ENCODE measurements around the gene LAPTM5. TPM values are rescaled to one million over a fixed set of nuclear protein-coding genes. Genes with fewer than 3 reads are reported as not detected.
"Not testable (repeated sequence)": the region's sequence is repeated elsewhere in the genome, so short reads cannot be mapped to it uniquely, and the experiment has no call there.

Gene LAPTM5
- total RNA-seq, 1 donor from 2014 or later: 189 TPM

DNA sequence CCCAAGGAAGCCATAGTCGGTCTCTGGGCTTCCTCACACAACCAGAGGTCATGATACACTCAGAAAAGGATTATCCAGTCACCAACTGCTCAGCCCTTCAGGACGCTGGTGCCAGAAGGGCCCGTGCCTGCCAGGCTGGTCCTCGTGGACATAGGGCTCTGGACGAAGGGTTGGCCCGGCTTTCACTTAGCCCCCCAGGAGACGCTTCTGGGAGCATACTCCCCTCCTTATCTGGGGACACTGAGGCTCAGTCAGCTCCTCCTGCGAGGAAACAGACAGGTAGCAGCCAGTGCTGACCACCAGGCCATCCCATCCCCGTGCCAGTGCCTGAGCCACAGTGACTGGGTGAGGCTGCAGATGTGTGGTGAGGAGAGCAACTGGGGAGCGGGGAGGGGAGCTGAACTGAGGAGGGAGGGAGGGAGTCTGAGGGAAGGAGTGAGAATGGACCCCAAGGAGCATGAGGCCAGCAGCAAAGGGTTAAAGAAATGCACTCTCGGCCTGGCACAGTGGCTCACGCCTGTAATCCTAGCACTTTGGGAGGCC lies 17.9 kb upstream of the LAPTM5 start:
- no peaks in the 10 kb centered on the region for H3K36me3 Mint-ChIP-seq (ENCODE audit: low read depth)
- H3K27ac Mint-ChIP-seq: no peak overlapping the region
- intact Hi-C loops (cut with micrococcal nuclease): no loop called here
- DNase-seq (ENCODE audit: low spot score): no peak
- no peak overlapping the region for H3K4me3 Mint-ChIP-seq (ENCODE audit: low read depth)
- H3K4me1 Mint-ChIP-seq (ENCODE audit: low read depth): peaks cover 15% of the 10 kb centered on the region
- no peaks in the 10 kb centered on the region for H3K9me3 Mint-ChIP-seq
- H3K27me3 Mint-ChIP-seq (ENCODE audit: low read depth): peaks cover 2% of the 10 kb centered on the region

DNA sequence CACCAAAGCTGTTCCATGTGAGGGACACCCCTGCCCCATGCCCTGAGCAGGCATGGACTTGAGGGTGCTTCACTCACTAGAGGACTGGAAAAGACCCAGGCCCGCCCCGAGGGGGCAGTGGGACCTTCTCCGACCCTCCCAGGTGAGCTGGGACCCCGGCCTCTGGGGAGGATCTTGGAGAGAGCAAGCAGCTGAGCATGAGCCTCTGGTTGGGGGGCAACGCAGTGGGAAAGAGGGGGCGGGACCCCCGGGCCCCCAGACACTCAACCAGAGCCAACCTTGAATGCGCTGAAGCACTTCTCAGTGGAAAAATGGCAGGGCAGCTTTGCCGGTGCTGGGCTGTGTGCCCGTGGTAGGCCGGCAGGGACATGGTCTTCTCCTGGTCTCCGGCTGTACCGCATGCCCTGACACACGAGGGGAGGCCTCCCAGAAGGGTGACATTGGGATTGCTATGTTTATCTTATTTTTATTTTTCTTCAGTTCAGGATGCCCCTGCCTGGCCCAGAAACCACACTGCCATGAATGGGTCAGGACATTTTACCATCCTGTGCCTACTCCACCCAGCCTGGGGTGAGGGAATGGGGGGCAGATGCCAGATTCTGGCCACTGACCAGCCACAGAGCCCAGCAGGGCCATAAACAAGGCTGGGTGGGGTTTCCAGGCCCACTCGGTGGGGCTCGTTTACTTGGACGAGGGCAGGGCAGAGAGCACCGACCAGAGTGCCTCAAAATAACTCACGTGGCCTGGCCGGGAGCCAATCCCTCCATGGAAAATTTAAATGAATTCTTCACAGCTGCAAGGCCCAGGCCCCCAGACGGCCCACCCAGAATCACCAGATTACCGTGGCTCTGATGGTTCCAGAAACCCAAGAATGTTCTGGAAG lies 17.2 kb upstream of the LAPTM5 start:
- no peak overlapping the region for H3K27ac Mint-ChIP-seq
- no peak overlapping the region for H3K4me3 Mint-ChIP-seq (ENCODE audit: low read depth)
- DNase-seq (ENCODE audit: low spot score): no peak
- peaks cover 14% of the 10 kb centered on the region for H3K4me1 Mint-ChIP-seq (ENCODE audit: low read depth)
- peaks cover 2% of the 10 kb centered on the region for H3K27me3 Mint-ChIP-seq (ENCODE audit: low read depth)
- H3K9me3 Mint-ChIP-seq: no peaks in the 10 kb centered on the region
- H3K36me3 Mint-ChIP-seq (ENCODE audit: low read depth): no peaks in the 10 kb centered on the region
- intact Hi-C loops (cut with micrococcal nuclease): no loop called here

DNA sequence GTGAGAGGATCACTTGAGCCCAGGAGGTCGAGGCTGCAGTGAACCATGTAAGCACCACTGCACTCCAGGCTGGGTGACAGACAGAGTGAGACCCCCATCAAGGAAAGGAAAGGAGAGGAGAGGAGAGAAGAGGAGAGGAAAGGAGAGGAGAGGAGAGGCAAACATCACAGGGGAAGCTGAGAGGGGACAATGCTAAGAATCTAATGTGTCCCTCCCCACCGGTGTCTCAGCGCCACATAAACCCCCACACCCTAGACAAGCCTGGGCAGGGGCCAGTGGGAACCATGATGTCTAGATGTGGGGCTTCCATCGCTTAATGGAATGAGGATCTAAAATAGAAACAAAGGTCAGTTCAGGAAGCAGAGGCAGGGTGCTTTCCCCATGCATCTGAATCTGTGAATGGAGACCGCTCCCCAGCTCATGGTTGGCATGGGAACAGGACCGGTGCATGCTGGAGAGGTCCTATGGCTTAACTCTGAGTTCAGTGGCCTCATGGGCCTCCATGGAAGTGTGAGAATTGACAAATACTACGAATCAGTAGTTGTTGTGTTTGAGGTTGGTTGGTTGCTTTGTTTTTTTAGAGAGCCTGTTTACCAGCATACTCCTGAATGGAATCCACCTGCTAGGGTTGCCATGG lies 16.3 kb upstream of the LAPTM5 start:
- intact Hi-C loops (cut with micrococcal nuclease): no loop called here
- DNase-seq (ENCODE audit: low spot score): no peak
- Mint-ChIP-seq H3K9me3 (no peaks in the 10 kb centered on the region), H3K27me3 (ENCODE audit: low read depth) (peaks cover 2% of the 10 kb centered on the region), H3K27ac (no peak overlapping the region), H3K4me3 (ENCODE audit: low read depth) (no peak overlapping the region), H3K4me1 (ENCODE audit: low read depth) (peaks cover 7% of the 10 kb centered on the region), H3K36me3 (ENCODE audit: low read depth) (no peaks in the 10 kb centered on the region)

DNA sequence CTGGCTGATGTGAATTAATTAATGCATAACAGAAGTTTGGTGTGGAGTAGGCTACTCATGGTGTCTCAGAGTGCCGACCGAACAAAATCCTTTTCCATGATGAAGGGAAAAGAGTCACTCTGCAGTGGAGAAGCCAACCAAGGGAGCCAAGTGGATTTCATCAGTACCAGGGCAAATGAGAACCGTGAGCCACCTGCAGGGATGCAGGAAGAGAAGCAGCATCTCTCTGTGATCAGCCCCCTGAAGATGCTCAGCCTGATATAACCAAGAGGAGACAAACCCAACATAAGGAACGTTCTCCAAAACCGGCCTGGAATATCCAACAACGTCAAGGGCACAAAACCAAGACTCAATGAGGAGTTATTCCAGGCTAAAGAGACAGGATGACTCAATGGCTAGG lies 13.4 kb upstream of the LAPTM5 start:
- Mint-ChIP-seq H3K9me3 (no peaks in the 10 kb centered on the region), H3K27ac (no peak overlapping the region), H3K36me3 (ENCODE audit: low read depth) (no peaks in the 10 kb centered on the region), H3K4me3 (ENCODE audit: low read depth) (no peak overlapping the region), H3K4me1 (ENCODE audit: low read depth) (peaks cover 17% of the 10 kb centered on the region), H3K27me3 (ENCODE audit: low read depth) (peaks cover 2% of the 10 kb centered on the region)
- intact Hi-C loops (cut with micrococcal nuclease): no loop called here
- no peak for DNase-seq (ENCODE audit: low spot score)

DNA sequence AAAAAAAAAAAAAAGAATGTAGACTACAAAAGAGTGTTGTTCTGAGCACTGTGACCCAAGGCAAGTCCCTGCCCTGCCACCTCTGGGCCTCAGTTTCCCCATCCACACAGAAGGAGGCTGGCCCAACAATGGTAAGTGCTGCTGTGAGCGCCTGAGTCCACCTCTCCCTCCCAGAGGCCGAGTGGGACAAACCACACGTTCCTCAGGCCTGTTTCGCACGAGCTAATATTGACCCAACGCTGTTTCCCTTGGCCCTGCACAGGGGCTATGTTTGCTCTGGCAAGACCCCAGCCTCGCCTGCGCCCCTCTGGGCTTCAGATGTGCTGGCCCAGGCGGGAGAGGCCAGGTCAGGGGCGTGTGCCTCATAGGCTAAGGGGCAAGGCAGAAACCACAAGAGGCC lies 12.6 kb upstream of the LAPTM5 start:
- Mint-ChIP-seq H3K27ac (no peak overlapping the region), H3K4me3 (ENCODE audit: low read depth) (no peak overlapping the region), H3K27me3 (ENCODE audit: low read depth) (peaks cover 2% of the 10 kb centered on the region), H3K9me3 (no peaks in the 10 kb centered on the region), H3K36me3 (ENCODE audit: low read depth) (no peaks in the 10 kb centered on the region), H3K4me1 (ENCODE audit: low read depth) (peaks cover 24% of the 10 kb centered on the region)
- DNase-seq (ENCODE audit: low spot score): no peak
- intact Hi-C loops (cut with micrococcal nuclease): no loop called here

DNA sequence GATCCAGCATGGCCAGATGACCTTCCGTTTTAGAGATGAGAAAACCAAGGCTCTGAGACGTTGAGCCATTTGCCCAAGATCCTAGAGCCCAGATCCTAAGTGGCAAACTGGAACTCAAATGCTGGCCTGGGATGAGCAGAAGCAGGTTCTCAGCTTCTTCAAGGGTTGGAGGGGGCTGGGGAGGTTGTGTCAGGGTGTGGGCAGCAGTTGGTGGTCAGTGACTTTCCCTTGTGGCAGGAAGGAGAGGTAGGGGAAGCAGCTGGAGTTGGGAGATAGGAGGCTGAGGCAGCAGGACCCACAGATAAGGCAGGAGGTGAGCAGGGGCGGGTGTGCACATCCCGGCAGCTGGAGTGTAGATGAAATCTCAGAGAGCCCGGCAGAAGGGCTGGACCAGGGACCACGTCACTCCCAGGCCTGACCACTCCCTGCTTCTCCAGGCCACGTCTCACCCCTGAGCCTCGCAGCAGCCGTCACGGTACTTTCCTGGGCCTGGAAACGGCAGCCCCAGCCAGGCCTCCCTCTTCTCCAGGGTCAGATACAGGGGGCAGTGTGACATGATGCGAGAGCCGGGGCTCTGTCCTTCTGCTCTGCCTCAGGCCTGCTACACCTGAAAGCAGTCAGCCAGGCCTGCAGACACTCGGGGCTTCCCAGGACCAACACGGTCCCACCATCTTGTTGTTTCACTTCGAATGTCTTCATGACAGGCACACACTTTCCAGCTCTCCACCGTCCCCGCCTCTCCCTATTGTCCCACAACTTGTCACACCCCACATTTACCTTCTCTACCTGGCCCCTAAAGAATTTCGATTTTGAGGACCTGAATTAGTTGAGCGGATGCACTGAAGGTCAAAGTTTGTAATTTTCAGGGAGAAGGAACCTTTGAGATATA lies 11.5 kb upstream of the LAPTM5 start:
- Mint-ChIP-seq H3K4me1 (ENCODE audit: low read depth) (peaks cover 27% of the 10 kb centered on the region), H3K9me3 (no peaks in the 10 kb centered on the region), H3K36me3 (ENCODE audit: low read depth) (no peaks in the 10 kb centered on the region), H3K4me3 (ENCODE audit: low read depth) (no peak overlapping the region), H3K27me3 (ENCODE audit: low read depth) (peaks cover 2% of the 10 kb centered on the region), H3K27ac (no peak overlapping the region)
- intact Hi-C loops (cut with micrococcal nuclease): loop anchor here (5.0 kb wide), 1 partner anchor 37 kb away; no protein-coding TSS in a partner anchor
- DNase-seq (ENCODE audit: low spot score): no peak

DNA sequence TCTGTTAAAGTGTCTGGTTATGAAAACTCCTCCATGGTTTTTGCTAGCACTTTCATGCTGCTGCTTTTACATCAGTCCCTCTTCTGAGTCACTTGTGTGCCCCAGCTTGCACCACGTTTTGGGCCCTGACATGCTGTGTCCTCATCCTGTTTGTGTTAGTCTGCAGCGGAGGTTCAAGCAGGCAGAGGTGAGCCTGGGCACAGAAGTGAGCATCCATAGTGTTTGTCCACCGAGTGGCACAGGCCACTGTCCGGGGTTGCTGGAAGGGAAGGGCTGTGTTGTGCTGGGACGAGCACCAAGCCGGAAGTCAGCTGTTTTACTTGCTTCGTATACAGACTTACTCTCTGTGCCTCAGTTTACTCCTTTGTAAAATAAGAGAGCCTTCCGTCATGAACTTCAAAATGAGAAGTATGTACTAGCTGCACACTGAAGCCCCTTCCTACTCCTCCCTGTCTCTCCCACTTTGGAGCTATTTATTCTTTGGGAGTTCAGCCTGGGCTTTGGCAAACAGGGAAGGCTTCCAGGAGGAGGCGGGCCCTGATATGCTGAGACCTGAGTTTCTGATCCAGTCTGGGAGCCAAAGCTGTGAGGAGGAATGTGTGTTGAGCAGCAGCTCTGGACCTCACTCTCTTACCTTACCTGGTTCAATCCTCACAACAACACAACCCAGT lies 10.7 kb upstream of the LAPTM5 start:
- H3K36me3 Mint-ChIP-seq (ENCODE audit: low read depth): no peaks in the 10 kb centered on the region
- no peak for DNase-seq (ENCODE audit: low spot score)
- H3K4me1 Mint-ChIP-seq (ENCODE audit: low read depth): peaks cover 29% of the 10 kb centered on the region
- H3K27me3 Mint-ChIP-seq (ENCODE audit: low read depth): peaks cover 2% of the 10 kb centered on the region
- H3K4me3 Mint-ChIP-seq (ENCODE audit: low read depth): no peak overlapping the region
- intact Hi-C loops (cut with micrococcal nuclease): loop anchor here (5.0 kb wide), 1 partner anchor 36 kb away; no protein-coding TSS in a partner anchor
- H3K9me3 Mint-ChIP-seq: no peaks in the 10 kb centered on the region
- peak overlapping the region; percentile 40 for H3K27ac Mint-ChIP-seq

DNA sequence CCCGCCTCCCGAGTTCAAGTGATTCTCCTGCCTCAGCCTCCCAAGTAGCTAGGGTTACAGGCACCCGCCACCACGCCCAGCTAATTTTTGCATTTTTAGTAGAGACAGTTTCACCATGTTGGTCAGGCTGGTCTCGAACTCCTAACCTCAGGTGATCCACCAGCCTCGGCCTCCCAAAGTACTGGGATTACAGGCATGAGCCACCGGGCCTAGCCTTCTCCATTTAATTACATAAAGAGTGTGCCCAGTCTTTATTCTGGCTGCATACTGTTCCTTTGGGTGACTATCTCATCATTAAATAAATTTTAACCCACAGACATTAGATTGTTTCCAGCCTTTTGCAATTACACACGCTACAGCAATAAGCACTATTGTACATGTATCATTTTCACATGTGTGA lies 9.4 kb upstream of the LAPTM5 start:
- intact Hi-C loops (cut with micrococcal nuclease): loop anchor here (5.0 kb wide), 1 partner anchor 35 kb away; no protein-coding TSS in a partner anchor
- DNase-seq (ENCODE audit: low spot score); H3K27ac Mint-ChIP-seq; H3K27me3 Mint-ChIP-seq (ENCODE audit: low read depth); H3K36me3 Mint-ChIP-seq (ENCODE audit: low read depth); H3K9me3 Mint-ChIP-seq; H3K4me3 Mint-ChIP-seq (ENCODE audit: low read depth): not testable (repeated sequence)
- H3K4me1 Mint-ChIP-seq (ENCODE audit: low read depth): peaks cover 42% of the 10 kb centered on the region

DNA sequence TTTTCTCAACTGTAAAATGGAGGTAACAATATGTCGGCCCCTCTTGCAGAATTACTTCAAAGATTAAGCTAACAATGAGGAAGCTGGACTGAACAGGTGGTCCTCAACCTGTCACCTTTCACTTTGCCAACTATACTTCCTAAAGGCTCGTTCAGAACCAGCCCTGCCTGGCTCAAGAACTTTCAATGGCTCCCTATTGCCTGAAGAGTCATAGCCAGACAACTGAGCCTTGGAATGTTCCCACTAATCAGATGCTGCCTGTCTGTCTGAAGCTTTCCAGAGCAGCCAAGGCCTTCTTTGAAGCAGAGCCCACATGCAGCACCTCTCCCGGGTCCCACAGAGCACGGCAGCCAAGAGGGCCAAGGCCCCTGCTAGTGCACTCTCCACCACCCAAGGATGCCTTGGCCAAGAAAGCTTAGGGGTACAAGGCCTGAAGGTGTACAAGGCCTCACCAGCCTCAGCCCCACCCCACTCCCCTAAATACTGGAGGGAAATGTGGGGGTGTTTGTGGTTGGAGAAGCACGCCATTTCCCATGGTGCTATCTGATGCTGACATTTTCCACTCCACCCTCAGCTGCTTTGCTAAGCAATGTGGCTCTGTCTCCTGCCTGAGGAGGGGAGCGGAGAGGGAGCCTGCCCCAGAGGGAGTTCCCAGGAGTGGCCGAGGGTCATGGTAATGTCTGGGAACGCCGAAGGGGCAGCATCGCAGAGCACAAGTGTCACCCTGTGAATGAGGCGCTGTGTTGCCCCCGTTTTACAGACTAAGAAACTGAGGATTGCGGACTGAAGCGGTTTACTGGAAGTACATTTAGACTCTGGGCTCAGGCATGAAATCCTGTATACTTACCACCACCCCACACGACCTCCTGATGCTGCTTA lies 8.2 kb upstream of the LAPTM5 start:
- Mint-ChIP-seq H3K4me1 (ENCODE audit: low read depth) (peaks cover 51% of the 10 kb centered on the region), H3K36me3 (ENCODE audit: low read depth) (no peaks in the 10 kb centered on the region), H3K27ac (peak overlapping the region; percentile 88), H3K9me3 (no peaks in the 10 kb centered on the region), H3K27me3 (ENCODE audit: low read depth) (no peaks in the 10 kb centered on the region), H3K4me3 (ENCODE audit: low read depth) (peak overlapping the region; percentile 66)
- no peak for DNase-seq (ENCODE audit: low spot score)
- intact Hi-C loops (cut with micrococcal nuclease): loop anchor here (5.0 kb wide), 1 partner anchor 33 kb away; no protein-coding TSS in a partner anchor

DNA sequence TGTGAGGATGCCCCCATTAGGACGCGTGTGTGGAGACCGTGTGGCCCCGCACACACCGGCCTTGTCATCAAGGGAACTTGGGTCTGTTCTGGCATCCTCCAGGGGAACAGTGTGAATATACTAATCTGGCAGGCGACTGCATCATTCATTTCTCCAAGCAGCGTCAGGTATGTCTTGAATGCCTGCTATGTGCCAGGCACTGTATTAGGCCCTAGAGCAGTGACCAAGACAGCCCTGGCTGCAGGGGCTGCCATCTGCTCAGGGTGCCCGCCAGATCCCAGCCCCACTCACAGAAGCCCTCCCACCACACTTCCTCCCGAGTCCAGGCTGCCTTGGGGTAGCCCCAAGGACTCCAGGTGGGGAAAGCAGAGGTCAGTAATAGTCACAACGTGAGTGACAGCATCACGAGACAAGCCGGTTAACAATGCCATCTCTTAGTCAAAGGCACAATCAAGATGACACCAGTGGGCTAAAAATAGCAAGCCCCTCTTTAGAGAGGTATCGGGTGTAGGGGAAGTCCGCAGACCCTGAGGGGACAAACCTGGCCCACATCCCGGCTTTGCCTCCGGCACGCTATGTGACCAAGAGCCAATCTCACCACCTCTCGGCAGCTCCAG lies 7.5 kb upstream of the LAPTM5 start:
- intact Hi-C loops (cut with micrococcal nuclease): loop anchor here (5.0 kb wide), 1 partner anchor 33 kb away; no protein-coding TSS in a partner anchor
- H3K9me3 Mint-ChIP-seq: no peaks in the 10 kb centered on the region
- peaks cover 57% of the 10 kb centered on the region for H3K4me1 Mint-ChIP-seq (ENCODE audit: low read depth)

DNA sequence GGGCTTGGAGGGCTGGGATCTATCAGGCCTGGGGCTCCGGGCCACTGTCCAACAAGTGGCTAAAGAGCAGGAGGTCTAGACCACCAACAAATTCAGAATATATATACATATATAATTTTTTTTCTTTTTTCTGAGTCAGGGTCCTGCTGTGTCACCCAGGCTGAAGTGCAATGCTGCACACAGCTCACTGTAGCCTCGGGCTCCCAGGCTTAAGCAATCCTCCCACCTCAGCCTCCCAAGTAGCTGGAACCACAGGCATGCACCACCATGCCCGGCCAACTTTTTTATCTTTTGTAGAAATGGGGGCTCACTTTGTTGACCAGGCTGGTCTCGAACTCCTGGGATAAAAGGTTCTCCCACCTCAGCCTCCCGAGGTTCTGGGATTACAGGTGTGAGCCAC lies 6.8 kb upstream of the LAPTM5 start:
- Mint-ChIP-seq H3K4me3 (ENCODE audit: low read depth) (no peak overlapping the region), H3K27ac (peak overlapping the region; percentile 26), H3K9me3 (no peaks in the 10 kb centered on the region), H3K36me3 (ENCODE audit: low read depth) (no peaks in the 10 kb centered on the region), H3K27me3 (ENCODE audit: low read depth) (no peaks in the 10 kb centered on the region), H3K4me1 (ENCODE audit: low read depth) (peaks cover 64% of the 10 kb centered on the region)
- DNase-seq (ENCODE audit: low spot score): no peak
- intact Hi-C loops (cut with micrococcal nuclease): no loop called here

More for the DNA sequence above, 7.5 kb upstream of the LAPTM5 start:
- H3K4me3 Mint-ChIP-seq (ENCODE audit: low read depth): no peak overlapping the region
- H3K27me3 Mint-ChIP-seq (ENCODE audit: low read depth): no peaks in the 10 kb centered on the region
- no peak for DNase-seq (ENCODE audit: low spot score)
- H3K36me3 Mint-ChIP-seq (ENCODE audit: low read depth): no peaks in the 10 kb centered on the region
- peak overlapping the region; percentile 88 for H3K27ac Mint-ChIP-seq
